GM12878 (cell line): ENCODE measurements around the gene SIRT3. TPM values are rescaled to one million over a fixed set of nuclear protein-coding genes. Genes with fewer than 3 reads are reported as not detected.

Experiments
- ATAC-seq: fragments of 200-7000 bp; cut with Tn5 transposase; 3 replicates; pipeline ENCODE4 v1.9.1; 2020; ENCODE audit warnings: mild to moderate bottlenecking, moderate library complexity
- BruUV-seq: library from RNA; stranded (reverse); fragments of 400-500 nt; replicated peaks from 2 replicates; lab custom pipeline; 2021; lab: Mats Ljungman, UMichigan
- CTCF ChIA-PET: fragments of 300-600 bp; sonication (Branson Sonifier 250); formaldehyde crosslinking; extraction: SDS; loops from one replicate; lab custom pipeline; 2021; ENCODE audit warnings: inconsistent platforms; lab: Yijun Ruan, JAX
- POLR2A ChIA-PET: fragments of 350-600 bp; formaldehyde crosslinking; extraction: SDS; loops from one replicate; lab custom pipeline; 2021; ENCODE audit warnings: inconsistent platforms; lab: Charles Lee
- RAD21 ChIA-PET: fragments of 300-600 bp; sonication (Branson Sonifier 250); formaldehyde crosslinking; loops from one replicate; lab custom pipeline; 2023; ENCODE audit warnings: antibody characterized with exemption; ENCODE audit not compliant: unreplicated experiment; lab: Charles Lee
- SMC1A ChIA-PET: fragments of 300-600 bp; sonication (Branson Sonifier 250); formaldehyde crosslinking; loops from one replicate; lab custom pipeline; 2023; ENCODE audit not compliant: unreplicated experiment, uncharacterized antibody; lab: Charles Lee
- DNase-seq: peaks from one replicate; pipeline ENCODE4 v3.0.0-alpha.2; 2011; ENCODE audit warnings: low read depth, low spot score
- FAIRE-seq: peaks from 3 replicates; lab custom pipeline; 2011; peaks lifted over from hg19 to GRCh38; lab: Jason Lieb, UNC
- H2AFZ ChIP-seq: 2 replicates; pipeline ENCODE4 v1.6.0; 2011; ENCODE audit warnings: low read depth, low read length, control low read depth; ENCODE audit not compliant: control insufficient read depth
- H3K27ac ChIP-seq: 2 replicates; pipeline ENCODE4 v1.5.1; 2011; ENCODE audit warnings: control low read depth; ENCODE audit not compliant: control insufficient read depth, insufficient read depth
- H3K27me3 ChIP-seq, 2 experiments: replicated peaks in 1 of 2; 2 replicates each; pipeline versions ENCODE4 v1.6.0 to v1.6.1; 2011; ENCODE audit warnings: low read length in 1 of 2; ENCODE audit not compliant: control insufficient read depth in 2 of 2, insufficient read depth in 2 of 2
- H3K36me3 ChIP-seq, 2 experiments: 2 replicates each; pipeline ENCODE4 v1.5.1; 2011; ENCODE audit warnings: low read length in 1 of 2; ENCODE audit not compliant: control insufficient read depth in 2 of 2, insufficient read depth in 2 of 2
- H3K4me1 ChIP-seq: 2 replicates; pipeline ENCODE4 v1.6.1; 2011; ENCODE audit warnings: mild to moderate bottlenecking, low read length, moderate library complexity, mixed read lengths; ENCODE audit not compliant: control insufficient read depth, insufficient read depth
- H3K4me2 ChIP-seq: 2 replicates; pipeline ENCODE4 v1.6.0; 2011; ENCODE audit warnings: control low read depth; ENCODE audit not compliant: control insufficient read depth, insufficient read depth
- H3K4me3 ChIP-seq: fragments of 200-600 bp; sonication (generic); 2 replicates; pipeline ENCODE4 v1.5.1; 2016
- H3K79me2 ChIP-seq: 2 replicates; pipeline ENCODE4 v1.6.0; 2011; ENCODE audit warnings: low read length; ENCODE audit not compliant: control insufficient read depth, insufficient read depth
- H3K9ac ChIP-seq: 2 replicates; pipeline ENCODE4 v1.8.0; 2011; ENCODE audit warnings: low read length, control low read depth, mixed read lengths; ENCODE audit not compliant: control insufficient read depth, insufficient read depth
- H3K9me3 ChIP-seq: replicated peaks from 3 replicates; pipeline ENCODE4 v1.5.1; 2011; ENCODE audit warnings: mild to moderate bottlenecking, low read length; ENCODE audit not compliant: control insufficient read depth, insufficient read depth
- H4K20me1 ChIP-seq: 2 replicates; pipeline ENCODE4 v1.6.0; 2011; ENCODE audit not compliant: control insufficient read depth, insufficient read depth
- BACH1 ChIP-seq: fragments of 450-650 bp; IDR thresholded peaks from 2 replicates; pipeline ENCODE4 v1.6.1; 2017; ENCODE audit warnings: mild to moderate bottlenecking, borderline replicate concordance
- BCL11A ChIP-seq: IDR thresholded peaks from 2 replicates; pipeline ENCODE4 v1.6.1; 2011; ENCODE audit warnings: low read depth, low read length
- BCL3 ChIP-seq: IDR thresholded peaks from 2 replicates; pipeline ENCODE4 v1.6.1; 2011; ENCODE audit warnings: borderline replicate concordance, low read depth, mild to moderate bottlenecking, moderate library complexity, low read length; ENCODE audit not compliant: insufficient read depth, poor library complexity, severe bottlenecking
- BHLHE40 ChIP-seq, 2 experiments: fragments of 450-650 bp in 1 of 2; IDR thresholded peaks; 2 replicates each; pipeline ENCODE4 v1.6.1; 2011 to 2017; ENCODE audit warnings: low read depth in 2 of 2, borderline replicate concordance in 1 of 2, improper control_type of control experiment in 1 of 2, low read length in 1 of 2, mild to moderate bottlenecking in 1 of 2
- HDAC2 ChIP-seq: fragments of 200-600 bp; sonication (generic); IDR thresholded peaks from 2 replicates; pipeline ENCODE4 v1.6.1; 2017
- HDGF ChIP-seq: fragments of 450-650 bp; IDR thresholded peaks from 2 replicates; pipeline ENCODE4 v1.6.1; 2016; ENCODE audit warnings: antibody characterized with exemption
- IKZF2 ChIP-seq, 2 experiments: fragments of 450-650 bp; IDR thresholded peaks; 2 replicates each; pipeline ENCODE4 v1.6.1; 2017; ENCODE audit warnings: mild to moderate bottlenecking in 2 of 2, moderate library complexity in 2 of 2
- JUND ChIP-seq: IDR thresholded peaks from 2 replicates; pipeline ENCODE4 v1.6.1; 2012; ENCODE audit warnings: low read depth, mild to moderate bottlenecking, low read length, improper control_type of control experiment, moderate library complexity
- KDM1A ChIP-seq: fragments of 200-600 bp; sonication (generic); IDR thresholded peaks from 2 replicates; pipeline ENCODE4 v1.6.1; 2016; ENCODE audit warnings: borderline replicate concordance
- NBN ChIP-seq: fragments of 450-650 bp; IDR thresholded peaks from 2 replicates; pipeline ENCODE4 v1.6.1; 2016
- RAD51 ChIP-seq: fragments of 450-650 bp; IDR thresholded peaks from 2 replicates; pipeline ENCODE4 v1.6.1; 2016; ENCODE audit warnings: moderate library complexity, mild to moderate bottlenecking, inconsistent platforms
- SMARCA5 ChIP-seq: fragments of 450-650 bp; IDR thresholded peaks from 2 replicates; pipeline ENCODE4 v1.6.1; 2017; ENCODE audit warnings: mild to moderate bottlenecking
- SPI1 ChIP-seq: IDR thresholded peaks from 2 replicates; pipeline ENCODE4 v1.6.1; 2011; ENCODE audit warnings: low read depth, mild to moderate bottlenecking, low read length, moderate library complexity, borderline replicate concordance; ENCODE audit not compliant: insufficient read depth
- WGBS: methylation state at CpG from one replicate; pipeline ENCODE4 v1.1.6; 2016; ENCODE audit warnings: low lambda C conversion rate; ENCODE audit not compliant: insufficient replicate concordance, insufficient coverage; ENCODE audit errors: missing lambda C conversion rate; 5-methylcytosine and 5-hydroxymethylcytosine counted together
- in situ Hi-C: fragments of 300-500 bp; cut with MboI; formaldehyde crosslinking; loops from 9 replicates; pipeline ENCODE4 v1.14.3; 2018; ENCODE audit warnings: mixed read lengths
- intact Hi-C: fragments of 100-400 bp; cut with micrococcal nuclease; formaldehyde crosslinking; loops from one replicate; pipeline ENCODE4 v1.14.2; 2022; ENCODE audit not compliant: unreplicated experiment
- polyA plus RNA-seq, 11 experiments: library from polyadenylated mRNA; depleted of rRNA in 4 of 11; unstranded in 6 of 11; stranded (reverse) in 5 of 11; fragments of >200 nt; fragmentation: Nextera tagmentation in 4 of 11; fragmentation: Illumina TruSeq in 1 of 11; extraction: Ambion mirVana in 4 of 11; extraction: Trizol in 1 of 11; gene quantifications; 1 replicate in 1 of 11; 2 replicates in 10 of 11; pipeline versions ENCODE4 v1.2.1 to v1.2.3, GENCODE V29; 2011 to 2016; ENCODE audit warnings: inconsistent platforms in 2 of 11, missing spikeins in 2 of 11, low read depth in 1 of 11
- total RNA-seq, 4 experiments: library from RNA; depleted of rRNA in 3 of 4; stranded (reverse); fragments of >200 nt in 3 of 4; fragmentation: Illumina TruSeq in 1 of 4; extraction: Trizol in 1 of 4; gene quantifications; 2 replicates each; pipeline versions ENCODE4 v1.2.1 to v1.2.3, GENCODE V29; 2013 to 2021
- TF ChIP-seq, protein P1 (sequence below): fragments of 450-650 bp; formaldehyde crosslinking; IDR thresholded peaks from 2 replicates; pipeline ENCODE4 v1.4.0; 2020; ENCODE audit warnings: mild to moderate bottlenecking, moderate library complexity
- TF ChIP-seq, protein P2 (sequence below): IDR thresholded peaks from 2 replicates; pipeline ENCODE4 v1.6.1; 2012; ENCODE audit warnings: low read depth, low read length, improper control_type of control experiment

SIRT3 gene
- total and polyA plus RNA-seq, 10 of the 15 experiments (the other 5 are each of a cell fraction or from before 2014, with no cell fraction given): 0.90 to 23.2 (median 12.6) TPM

GRCh38 chr11:214083-214482 lies 22.1 kb downstream of the SIRT3 start:
- 82% methylated on average over 7 of the region's 7 CpGs for WGBS
- H3K27ac ChIP-seq: no peak overlapping the region
- in situ Hi-C loops: no loop called here
- no peak for TF ChIP-seq KDM1A
- no peak for TF ChIP-seq SPI1
- TF ChIP-seq RAD51: no peak
- TF ChIP-seq, all 136 proteins: peak for 0
- POLR2A ChIA-PET: no interaction called here
- H3K9me3 ChIP-seq: no peaks in the 10 kb centered on the region
- peaks cover 24 to 39% of the 10 kb centered on the region in 2 experiments for H3K36me3 ChIP-seq
- no peak overlapping the region for H2AFZ ChIP-seq
- H3K27me3 ChIP-seq: no peaks in the 10 kb centered on the region
- H3K9ac ChIP-seq: no peak overlapping the region
- H3K79me2 ChIP-seq: peaks cover 19% of the 10 kb centered on the region
- no peak overlapping the region for H3K4me2 ChIP-seq
- RAD21 ChIA-PET: no interaction called here
- CTCF ChIA-PET: no interaction called here
- no peak for ATAC-seq
- H3K4me3 ChIP-seq: no peak overlapping the region
- no TSS peak for BruUV-seq
- no peaks in the 10 kb centered on the region for H4K20me1 ChIP-seq
- SMC1A ChIA-PET: no interaction called here
- H3K4me1 ChIP-seq: peaks cover 15% of the 10 kb centered on the region
- intact Hi-C loops: no loop called here
- no peak for FAIRE-seq
- no peak for DNase-seq

GRCh38 chr11:213111-213510 lies 23.0 kb downstream of the SIRT3 start:
- POLR2A ChIA-PET: no interaction called here
- no peak overlapping the region for H2AFZ ChIP-seq
- H3K79me2 ChIP-seq: peaks cover 28% of the 10 kb centered on the region
- DNase-seq: no peak
- no peaks in the 10 kb centered on the region for H3K9me3 ChIP-seq
- peaks cover 24 to 39% of the 10 kb centered on the region in 2 experiments for H3K36me3 ChIP-seq
- in situ Hi-C loops: no loop called here
- SMC1A ChIA-PET: no interaction called here
- RAD21 ChIA-PET: no interaction called here
- no peaks in the 10 kb centered on the region for H3K27me3 ChIP-seq
- H3K4me3 ChIP-seq: no peak overlapping the region
- CTCF ChIA-PET: no interaction called here
- no peak for ATAC-seq
- H3K9ac ChIP-seq: no peak overlapping the region
- 92% methylated on average over 4 of the region's 4 CpGs for WGBS
- no TSS peak for BruUV-seq
- FAIRE-seq: no peak
- H3K27ac ChIP-seq: no peak overlapping the region
- no peak overlapping the region for H3K4me2 ChIP-seq
- H4K20me1 ChIP-seq: no peaks in the 10 kb centered on the region
- peaks cover 15% of the 10 kb centered on the region for H3K4me1 ChIP-seq
- intact Hi-C loops: no loop called here
- TF ChIP-seq JUND (no peak), BACH1 (no peak), BCL11A (no peak), BHLHE40 (IDR thresholded peaks at IDR 0.05; ENCODE audit: borderline replicate concordance in 1 of 2, low read depth in 2 of 2, low read length in 1 of 2) (no peak), SMARCA5 (no peak), IKZF2 (IDR thresholded peaks at IDR 0.05) (no peak), HDAC2 (no peak), NBN (no peak), BCL3 (no peak), HDGF (no peak)
- TF ChIP-seq, protein P1, sequence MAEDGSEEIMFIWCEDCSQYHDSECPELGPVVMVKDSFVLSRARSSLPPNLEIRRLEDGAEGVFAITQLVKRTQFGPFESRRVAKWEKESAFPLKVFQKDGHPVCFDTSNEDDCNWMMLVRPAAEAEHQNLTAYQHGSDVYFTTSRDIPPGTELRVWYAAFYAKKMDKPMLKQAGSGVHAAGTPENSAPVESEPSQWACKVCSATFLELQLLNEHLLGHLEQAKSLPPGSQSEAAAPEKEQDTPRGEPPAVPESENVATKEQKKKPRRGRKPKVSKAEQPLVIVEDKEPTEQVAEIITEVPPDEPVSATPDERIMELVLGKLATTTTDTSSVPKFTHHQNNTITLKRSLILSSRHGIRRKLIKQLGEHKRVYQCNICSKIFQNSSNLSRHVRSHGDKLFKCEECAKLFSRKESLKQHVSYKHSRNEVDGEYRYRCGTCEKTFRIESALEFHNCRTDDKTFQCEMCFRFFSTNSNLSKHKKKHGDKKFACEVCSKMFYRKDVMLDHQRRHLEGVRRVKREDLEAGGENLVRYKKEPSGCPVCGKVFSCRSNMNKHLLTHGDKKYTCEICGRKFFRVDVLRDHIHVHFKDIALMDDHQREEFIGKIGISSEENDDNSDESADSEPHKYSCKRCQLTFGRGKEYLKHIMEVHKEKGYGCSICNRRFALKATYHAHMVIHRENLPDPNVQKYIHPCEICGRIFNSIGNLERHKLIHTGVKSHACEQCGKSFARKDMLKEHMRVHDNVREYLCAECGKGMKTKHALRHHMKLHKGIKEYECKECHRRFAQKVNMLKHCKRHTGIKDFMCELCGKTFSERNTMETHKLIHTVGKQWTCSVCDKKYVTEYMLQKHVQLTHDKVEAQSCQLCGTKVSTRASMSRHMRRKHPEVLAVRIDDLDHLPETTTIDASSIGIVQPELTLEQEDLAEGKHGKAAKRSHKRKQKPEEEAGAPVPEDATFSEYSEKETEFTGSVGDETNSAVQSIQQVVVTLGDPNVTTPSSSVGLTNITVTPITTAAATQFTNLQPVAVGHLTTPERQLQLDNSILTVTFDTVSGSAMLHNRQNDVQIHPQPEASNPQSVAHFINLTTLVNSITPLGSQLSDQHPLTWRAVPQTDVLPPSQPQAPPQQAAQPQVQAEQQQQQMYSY (CRISPR knock-in tag): no peak
- TF ChIP-seq, protein P2, sequence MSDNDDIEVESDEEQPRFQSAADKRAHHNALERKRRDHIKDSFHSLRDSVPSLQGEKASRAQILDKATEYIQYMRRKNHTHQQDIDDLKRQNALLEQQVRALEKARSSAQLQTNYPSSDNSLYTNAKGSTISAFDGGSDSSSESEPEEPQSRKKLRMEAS: no peak
